Measurements from ENCODE around the gene TRAPPC6A. TPM values are rescaled to one million over a fixed set of nuclear protein-coding genes. Genes with fewer than 3 reads are reported as not detected.
A peak's percentile ranks its signal among the peaks of the same experiment; 100 is the strongest.

TRAPPC6A gene
- total and polyA plus RNA-seq, 9 of the 15 experiments (the other 6 are each of a cell fraction or from before 2014, with no cell fraction given): 0.82 to 23.6 (median 11.6) TPM

GRCh38 chr19:45172611-45173208 lies 5.3 kb downstream of the TRAPPC6A start:
- H3K9ac ChIP-seq (ENCODE audit: insufficient read depth in 1 of 2, low read depth in 2 of 2, low read length in 2 of 2): peak overlapping the region in 1 of 2 experiments; percentile 84; a peak in 2 of 4 replicates
- no peaks in the 10 kb centered on the region for H3K9me1 ChIP-seq (ENCODE audit: control insufficient read depth, insufficient read depth, low read length)
- TF ChIP-seq ZNF121 (CRISPR knock-in tag; conservative IDR thresholded peaks at IDR 0.05): no peak
- TF ChIP-seq EP400 (IDR thresholded peaks at IDR 0.05): no peak
- 0 out of 2 replicates have a peak, but pooled peaks have one; percentile 9 for TF ChIP-seq RBFOX2 (IDR thresholded peaks at IDR 0.05; ENCODE audit: low read depth, low read length)
- TF ChIP-seq ZBTB11 (CRISPR knock-in tag; IDR thresholded peaks at IDR 0.05): no peak
- TF ChIP-seq CTBP1 (IDR thresholded peaks at IDR 0.05; ENCODE audit: borderline replicate concordance): peak; percentile 20; the same call in 1 of the 2 replicates
- H3K79me2 ChIP-seq (ENCODE audit: control insufficient read depth, insufficient read depth, low read length): peaks cover 23% of the 10 kb centered on the region
- H3K36me3 ChIP-seq (ENCODE audit: control insufficient read depth, insufficient read depth, low read length): no peaks in the 10 kb centered on the region
- no peak overlapping the region for H3K4me2 ChIP-seq (ENCODE audit: insufficient read depth, low read length)
- 59% methylated on average over 17 of the region's 18 CpGs for WGBS (ENCODE audit: insufficient coverage, low coverage, missing lambda C conversion rate)
- no peak overlapping the region for H2AFZ ChIP-seq (ENCODE audit: low read depth, low read length)
- DNase-seq (ENCODE audit: extremely low read depth in 1 of 4, low spot score in 3 of 4) (no peak), ATAC-seq (no peak), FAIRE-seq (no peak)
- H3K4me3 ChIP-seq: no peak overlapping the region
- CTCF ChIA-PET (ENCODE audit: low intra/inter-chr PET ratio): no interaction called here
- no TSS peak for BruUV-seq (replicated peaks)
- POLR2A ChIA-PET: interaction anchor here (0.6 to 2.2 kb wide), 7 partner anchors 8 to 304 kb away, joined by 3 to 6 read pairs (median 3); no protein-coding TSS in a partner anchor
- peaks cover 4% of the 10 kb centered on the region; the same call in 1 of the 2 replicates for H4K20me1 ChIP-seq (replicated peaks; ENCODE audit: control insufficient read depth, insufficient read depth, low read length)
- H3K27me3 ChIP-seq (ENCODE audit: control insufficient read depth in 2 of 2, insufficient read depth in 2 of 2, low read length in 2 of 2): no peaks in the 10 kb centered on the region
- H3K4me1 ChIP-seq (replicated peaks in 1 of 2; ENCODE audit: control insufficient read depth in 2 of 2, insufficient read depth in 2 of 2, low read length in 2 of 2): peaks cover 41 to 49% of the 10 kb centered on the region in 2 experiments
- intact Hi-C loops (cut with micrococcal nuclease): no loop called here
- in situ Hi-C loops (cut with MboI): no loop called here
- no peaks in the 10 kb centered on the region for H3K9me3 ChIP-seq (replicated peaks; ENCODE audit: control insufficient read depth, insufficient read depth, low read depth, low read length)
- H3K27ac ChIP-seq (ENCODE audit: extremely low read depth, low read depth, low read length): no peak overlapping the region

Data from K562 (cell line).